GM23338 (cell line): Measurements from ENCODE around the gene MINDY1. TPM values are rescaled to one million over a fixed set of nuclear protein-coding genes. Genes with fewer than 3 reads are reported as not detected.

ENCODE experiments used
- ATAC-seq: fragments of 200-7000 bp; cut with Tn5 transposase; 3 replicates; pipeline ENCODE4 v1.9.1; 2020
- DNase-seq: peaks from one replicate; pipeline ENCODE4 v3.0.0-alpha.2; 2015; ENCODE audit warnings: low spot score
- H2AFZ ChIP-seq: fragments of 200-600 bp; sonication (generic); 2 replicates; pipeline ENCODE4 v1.8.0; 2016; ENCODE audit warnings: antibody characterized with exemption, mild to moderate bottlenecking, moderate library complexity
- H3F3A ChIP-seq: fragments of 200-600 bp; sonication (generic); replicated peaks from 2 replicates; pipeline ENCODE4 v1.8.0; 2017; ENCODE audit warnings: antibody characterized with exemption, mixed run types, low read depth
- H3K27ac ChIP-seq: fragments of 200-600 bp; sonication (generic); 2 replicates; pipeline ENCODE4 v1.6.1; 2016; ENCODE audit warnings: low read depth
- H3K27me3 ChIP-seq: fragments of 200-600 bp; sonication (generic); 2 replicates; pipeline ENCODE4 v1.8.0; 2016; ENCODE audit warnings: mild to moderate bottlenecking, mixed run types, moderate library complexity; ENCODE audit not compliant: insufficient read depth
- H3K36me3 ChIP-seq: fragments of 200-600 bp; sonication (generic); 2 replicates; pipeline ENCODE4 v1.8.0; 2016; ENCODE audit warnings: mild to moderate bottlenecking; ENCODE audit not compliant: insufficient read depth
- H3K4me1 ChIP-seq: fragments of 200-600 bp; sonication (generic); 2 replicates; pipeline ENCODE4 v1.8.0; 2016; ENCODE audit warnings: mild to moderate bottlenecking, moderate library complexity; ENCODE audit not compliant: insufficient read depth
- H3K4me2 ChIP-seq: fragments of 200-600 bp; sonication (generic); 2 replicates; pipeline ENCODE4 v1.7.1; 2017; ENCODE audit warnings: mixed run types
- H3K4me3 ChIP-seq: fragments of 200-600 bp; sonication (generic); 2 replicates; pipeline ENCODE4 v1.6.1; 2016; ENCODE audit warnings: mixed run types
- H3K79me2 ChIP-seq: fragments of 200-600 bp; sonication (generic); replicated peaks from 2 replicates; pipeline ENCODE4 v1.8.0; 2017; ENCODE audit warnings: mild to moderate bottlenecking; ENCODE audit not compliant: insufficient read depth
- H3K9me2 ChIP-seq: fragments of 200-600 bp; sonication (generic); 2 replicates; pipeline ENCODE4 v1.8.0; 2017; ENCODE audit not compliant: insufficient read depth
- H4K20me1 ChIP-seq: fragments of 200-600 bp; sonication (generic); replicated peaks from 2 replicates; pipeline ENCODE4 v1.8.0; 2017; ENCODE audit warnings: mild to moderate bottlenecking; ENCODE audit not compliant: insufficient read depth
- H3K27ac Mint-ChIP-seq: 2 replicates; pipeline ENCODE4 v1.8.0; 2020; ENCODE audit warnings: inconsistent platforms, mild to moderate bottlenecking, moderate library complexity, mixed read lengths
- H3K27me3 Mint-ChIP-seq: 3 replicates; pipeline ENCODE4 v1.8.0; 2022; ENCODE audit warnings: low read depth, mild to moderate bottlenecking, moderate library complexity, mixed read lengths, inconsistent platforms; ENCODE audit not compliant: insufficient read depth, poor library complexity
- H3K36me3 Mint-ChIP-seq: 3 replicates; pipeline ENCODE4 v1.8.0; 2021; ENCODE audit warnings: low read depth, mild to moderate bottlenecking, inconsistent platforms, moderate library complexity, mixed read lengths
- H3K4me1 Mint-ChIP-seq: 3 replicates; pipeline ENCODE4 v1.8.0; 2020; ENCODE audit warnings: mild to moderate bottlenecking, inconsistent platforms, mixed read lengths
- H3K4me3 Mint-ChIP-seq: 3 replicates; pipeline ENCODE4 v1.8.0; 2021; ENCODE audit warnings: moderate library complexity, mild to moderate bottlenecking, inconsistent platforms, mixed read lengths
- H3K9me3 Mint-ChIP-seq: 3 replicates; pipeline ENCODE4 v1.8.0; 2020; ENCODE audit warnings: moderate library complexity, mild to moderate bottlenecking, inconsistent platforms, mixed read lengths
- CTCF ChIP-seq, 2 experiments: fragments of 200-600 bp in 1 of 2; sonication (generic) in 1 of 2; conservative IDR thresholded peaks; 2 replicates each; pipeline versions ENCODE4 v1.5.1 to v1.6.1; 2016 to 2017; ENCODE audit warnings: antibody characterized with exemption in 2 of 2, low read depth in 2 of 2, mild to moderate bottlenecking in 2 of 2, moderate library complexity in 1 of 2
- EZH2 ChIP-seq: fragments of 200-600 bp; sonication (generic); IDR thresholded peaks from one replicate; pipeline ENCODE4 v1.8.0; 2017; ENCODE audit warnings: antibody characterized with exemption, mild to moderate bottlenecking, low read depth; ENCODE audit not compliant: unreplicated experiment
- EZH2phosphoT487 ChIP-seq: fragments of 200-600 bp; sonication (generic); IDR thresholded peaks from one replicate; pipeline ENCODE4 v1.8.1; 2018; ENCODE audit warnings: antibody characterized with exemption; ENCODE audit not compliant: unreplicated experiment
- JUNB ChIP-seq: IDR thresholded peaks from one replicate; pipeline ENCODE4 v1.6.1; 2016; ENCODE audit warnings: antibody characterized with exemption; ENCODE audit not compliant: unreplicated experiment
- NANOG ChIP-seq: IDR thresholded peaks from 2 replicates; pipeline ENCODE4 v1.6.1; 2016; ENCODE audit warnings: antibody characterized with exemption, borderline replicate concordance
- POLR2AphosphoS5 ChIP-seq: IDR thresholded peaks from 2 replicates; pipeline ENCODE4 v1.6.1; 2016; ENCODE audit warnings: antibody characterized with exemption, low read depth
- STAT1 ChIP-seq: IDR thresholded peaks from one replicate; pipeline ENCODE4 v1.6.1; 2016; ENCODE audit warnings: antibody characterized with exemption; ENCODE audit not compliant: unreplicated experiment
- ZNF114 ChIP-seq: fragments of 250-450 bp; sonication (Bioruptor Pico); IDR thresholded peaks from 2 replicates; pipeline ENCODE4 v1.5.0; 2020; ENCODE audit warnings: mild to moderate bottlenecking, moderate library complexity
- polyA plus RNA-seq: library from polyadenylated mRNA; unstranded; fragments of >200 nt; fragmentation: Nextera tagmentation; extraction: Ambion mirVana; gene quantifications from 2 replicates; pipeline ENCODE4 v1.2.1, GENCODE V29; 2016
- total RNA-seq: library from RNA; depleted of rRNA; stranded (reverse); fragments of >200 nt; shearing (Covaris generic); gene quantifications from 2 replicates; pipeline ENCODE4 v1.2.3, GENCODE V29; 2014
- TF ChIP-seq, protein P1 (sequence below): fragments of 250-450 bp; sonication (Bioruptor Pico); IDR thresholded peaks from 2 replicates; pipeline ENCODE4 v1.5.0; 2020; ENCODE audit warnings: mild to moderate bottlenecking, moderate library complexity
- TF ChIP-seq, protein P2 (sequence below): IDR thresholded peaks from 2 replicates; pipeline ENCODE4 v1.6.1; 2016; ENCODE audit warnings: antibody characterized with exemption

Gene MINDY1
- total and polyA plus RNA-seq, 2 experiments from 2014 or later = 4.5 to 10.3 TPM

GRCh38 chr1:150966011-150966410, 40.7 kb downstream of the MINDY1 start (continued):
- TF ChIP-seq, protein P1, sequence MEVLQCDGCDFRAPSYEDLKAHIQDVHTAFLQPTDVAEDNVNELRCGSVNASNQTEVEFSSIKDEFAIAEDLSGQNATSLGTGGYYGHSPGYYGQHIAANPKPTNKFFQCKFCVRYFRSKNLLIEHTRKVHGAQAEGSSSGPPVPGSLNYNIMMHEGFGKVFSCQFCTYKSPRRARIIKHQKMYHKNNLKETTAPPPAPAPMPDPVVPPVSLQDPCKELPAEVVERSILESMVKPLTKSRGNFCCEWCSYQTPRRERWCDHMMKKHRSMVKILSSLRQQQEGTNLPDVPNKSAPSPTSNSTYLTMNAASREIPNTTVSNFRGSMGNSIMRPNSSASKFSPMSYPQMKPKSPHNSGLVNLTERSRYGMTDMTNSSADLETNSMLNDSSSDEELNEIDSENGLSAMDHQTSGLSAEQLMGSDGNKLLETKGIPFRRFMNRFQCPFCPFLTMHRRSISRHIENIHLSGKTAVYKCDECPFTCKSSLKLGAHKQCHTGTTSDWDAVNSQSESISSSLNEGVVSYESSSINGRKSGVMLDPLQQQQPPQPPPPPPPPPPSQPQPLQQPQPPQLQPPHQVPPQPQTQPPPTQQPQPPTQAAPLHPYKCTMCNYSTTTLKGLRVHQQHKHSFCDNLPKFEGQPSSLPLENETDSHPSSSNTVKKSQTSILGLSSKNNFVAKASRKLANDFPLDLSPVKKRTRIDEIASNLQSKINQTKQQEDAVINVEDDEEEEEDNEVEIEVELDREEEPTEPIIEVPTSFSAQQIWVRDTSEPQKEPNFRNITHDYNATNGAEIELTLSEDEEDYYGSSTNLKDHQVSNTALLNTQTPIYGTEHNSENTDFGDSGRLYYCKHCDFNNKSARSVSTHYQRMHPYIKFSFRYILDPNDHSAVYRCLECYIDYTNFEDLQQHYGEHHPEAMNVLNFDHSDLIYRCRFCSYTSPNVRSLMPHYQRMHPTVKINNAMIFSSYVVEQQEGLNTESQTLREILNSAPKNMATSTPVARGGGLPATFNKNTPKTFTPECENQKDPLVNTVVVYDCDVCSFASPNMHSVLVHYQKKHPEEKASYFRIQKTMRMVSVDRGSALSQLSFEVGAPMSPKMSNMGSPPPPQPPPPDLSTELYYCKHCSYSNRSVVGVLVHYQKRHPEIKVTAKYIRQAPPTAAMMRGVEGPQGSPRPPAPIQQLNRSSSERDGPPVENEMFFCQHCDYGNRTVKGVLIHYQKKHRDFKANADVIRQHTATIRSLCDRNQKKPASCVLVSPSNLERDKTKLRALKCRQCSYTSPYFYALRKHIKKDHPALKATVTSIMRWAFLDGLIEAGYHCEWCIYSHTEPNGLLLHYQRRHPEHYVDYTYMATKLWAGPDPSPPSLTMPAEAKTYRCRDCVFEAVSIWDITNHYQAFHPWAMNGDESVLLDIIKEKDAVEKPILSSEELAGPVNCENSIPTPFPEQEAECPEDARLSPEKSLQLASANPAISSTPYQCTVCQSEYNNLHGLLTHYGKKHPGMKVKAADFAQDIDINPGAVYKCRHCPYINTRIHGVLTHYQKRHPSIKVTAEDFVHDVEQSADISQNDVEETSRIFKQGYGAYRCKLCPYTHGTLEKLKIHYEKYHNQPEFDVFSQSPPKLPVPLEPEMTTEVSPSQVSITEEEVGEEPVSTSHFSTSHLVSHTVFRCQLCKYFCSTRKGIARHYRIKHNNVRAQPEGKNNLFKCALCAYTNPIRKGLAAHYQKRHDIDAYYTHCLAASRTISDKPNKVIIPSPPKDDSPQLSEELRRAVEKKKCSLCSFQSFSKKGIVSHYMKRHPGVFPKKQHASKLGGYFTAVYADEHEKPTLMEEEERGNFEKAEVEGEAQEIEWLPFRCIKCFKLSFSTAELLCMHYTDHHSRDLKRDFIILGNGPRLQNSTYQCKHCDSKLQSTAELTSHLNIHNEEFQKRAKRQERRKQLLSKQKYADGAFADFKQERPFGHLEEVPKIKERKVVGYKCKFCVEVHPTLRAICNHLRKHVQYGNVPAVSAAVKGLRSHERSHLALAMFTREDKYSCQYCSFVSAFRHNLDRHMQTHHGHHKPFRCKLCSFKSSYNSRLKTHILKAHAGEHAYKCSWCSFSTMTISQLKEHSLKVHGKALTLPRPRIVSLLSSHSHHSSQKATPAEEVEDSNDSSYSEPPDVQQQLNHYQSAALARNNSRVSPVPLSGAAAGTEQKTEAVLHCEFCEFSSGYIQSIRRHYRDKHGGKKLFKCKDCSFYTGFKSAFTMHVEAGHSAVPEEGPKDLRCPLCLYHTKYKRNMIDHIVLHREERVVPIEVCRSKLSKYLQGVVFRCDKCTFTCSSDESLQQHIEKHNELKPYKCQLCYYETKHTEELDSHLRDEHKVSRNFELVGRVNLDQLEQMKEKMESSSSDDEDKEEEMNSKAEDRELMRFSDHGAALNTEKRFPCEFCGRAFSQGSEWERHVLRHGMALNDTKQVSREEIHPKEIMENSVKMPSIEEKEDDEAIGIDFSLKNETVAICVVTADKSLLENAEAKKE (CRISPR knock-in tag) = no peak

GRCh38 chr1:150965605-150966004, 41.1 kb downstream of the MINDY1 start:
- H3K4me3 Mint-ChIP-seq = no peak overlapping the region
- TF ChIP-seq STAT1 (no peak), CTCF (conservative IDR thresholded peaks at IDR 0.05; ENCODE audit: low read depth in 2 of 2) (no peak), ZNF114 (CRISPR knock-in tag) (no peak), NANOG (no peak), EZH2phosphoT487 (no peak), POLR2AphosphoS5 (no peak), JUNB (no peak), EZH2 (no peak)
- TF ChIP-seq, protein P2, sequence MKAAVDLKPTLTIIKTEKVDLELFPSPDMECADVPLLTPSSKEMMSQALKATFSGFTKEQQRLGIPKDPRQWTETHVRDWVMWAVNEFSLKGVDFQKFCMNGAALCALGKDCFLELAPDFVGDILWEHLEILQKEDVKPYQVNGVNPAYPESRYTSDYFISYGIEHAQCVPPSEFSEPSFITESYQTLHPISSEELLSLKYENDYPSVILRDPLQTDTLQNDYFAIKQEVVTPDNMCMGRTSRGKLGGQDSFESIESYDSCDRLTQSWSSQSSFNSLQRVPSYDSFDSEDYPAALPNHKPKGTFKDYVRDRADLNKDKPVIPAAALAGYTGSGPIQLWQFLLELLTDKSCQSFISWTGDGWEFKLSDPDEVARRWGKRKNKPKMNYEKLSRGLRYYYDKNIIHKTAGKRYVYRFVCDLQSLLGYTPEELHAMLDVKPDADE = no peak

More at GRCh38 chr1:150965605-150966004, 41.1 kb downstream of the MINDY1 start:
- H3K79me2 ChIP-seq = peaks cover 23% of the 10 kb centered on the region
- DNase-seq (no peak), ATAC-seq (no peak)
- peaks cover 14% of the 10 kb centered on the region for H3K4me1 Mint-ChIP-seq
- H3K4me2 ChIP-seq = no peak overlapping the region
- H3K9me3 Mint-ChIP-seq = no peaks in the 10 kb centered on the region; the same call in 2 of the 3 replicates
- peaks cover 51% of the 10 kb centered on the region for H3K36me3 ChIP-seq
- no peak overlapping the region for H3K27ac Mint-ChIP-seq
- H3K36me3 Mint-ChIP-seq = peaks cover 86% of the 10 kb centered on the region
- H3K4me1 ChIP-seq = peaks cover 7% of the 10 kb centered on the region
- H3K27me3 ChIP-seq = no peaks in the 10 kb centered on the region
- H3F3A ChIP-seq = peaks cover 34% of the 10 kb centered on the region
- H4K20me1 ChIP-seq = peaks cover 26% of the 10 kb centered on the region
- no peak overlapping the region for H3K27ac ChIP-seq
- H3K9me2 ChIP-seq = no peaks in the 10 kb centered on the region
- no peak overlapping the region for H2AFZ ChIP-seq
- H3K27me3 Mint-ChIP-seq = peaks cover 15% of the 10 kb centered on the region
- no peak overlapping the region for H3K4me3 ChIP-seq
